Fibroblast of the conjunctiva (primary cell): Measurements from ENCODE around the gene TMEM151B.

Experiments used
- DNase-seq: peaks from one replicate; pipeline ENCODE4 v3.0.0-alpha.2; 2010; ENCODE audit warnings: low read depth

The TMEM151B gene

DNA sequence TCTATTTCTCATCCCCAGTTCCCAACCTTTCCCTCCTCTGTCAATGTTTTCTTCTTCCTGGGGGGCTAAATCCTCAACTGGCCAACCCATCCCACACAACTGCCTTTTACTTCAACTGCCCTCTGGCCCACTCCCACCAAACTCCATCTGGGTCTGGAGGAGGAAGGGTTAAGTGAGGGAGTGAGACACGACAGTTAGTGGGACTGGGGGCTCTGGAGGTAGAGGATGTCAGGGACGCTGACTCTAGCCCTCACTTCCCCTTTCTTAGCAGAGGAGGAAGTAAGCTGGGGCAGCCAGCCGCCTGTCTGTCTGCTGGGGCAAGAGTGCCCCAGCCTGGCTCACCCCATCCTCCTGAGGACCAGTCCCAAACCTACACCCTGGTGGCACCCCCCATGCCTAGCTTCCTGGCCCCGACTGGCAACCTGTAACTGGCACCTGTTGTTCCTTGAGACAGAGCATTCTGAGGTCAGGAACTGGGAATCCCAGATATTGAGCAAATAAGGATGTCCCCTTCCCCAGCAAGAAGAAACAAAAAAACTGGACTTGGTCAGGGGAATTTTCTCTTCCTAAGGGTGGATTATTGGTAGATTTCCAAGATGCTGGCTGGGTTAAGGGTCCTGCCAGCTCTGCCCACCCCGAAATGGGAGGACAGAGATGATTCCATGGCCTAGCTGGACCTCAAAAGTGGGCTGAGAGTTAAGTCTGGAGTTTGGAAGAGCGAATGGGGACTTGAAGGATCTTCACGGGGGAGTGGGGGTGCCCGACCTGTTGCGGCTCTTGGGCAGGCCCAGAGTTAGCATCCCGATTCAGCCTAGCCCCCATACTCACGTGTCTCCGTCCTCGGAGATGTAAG lies 5.9 kb upstream of the TMEM151B start:
- no peak for DNase-seq

- peak; percentile 84 for DNase-seq
These were observed 5.1 kb upstream of the TMEM151B start, which contains the start of gene NFKBIE for GRCh38 chr6:44265007-44265721. NFKBIE (minus strand) TSS chr6:44265551; CDS start chr6:44265346, 205 bp downstream.

GRCh38 chr6:44265722-44266233 lies 4.5 kb upstream of the TMEM151B start:
- DNase-seq: no peak

- DNase-seq: no peak
These were observed 3.9 kb upstream of the TMEM151B start for GRCh38 chr6:44266347-44266746.

DNA sequence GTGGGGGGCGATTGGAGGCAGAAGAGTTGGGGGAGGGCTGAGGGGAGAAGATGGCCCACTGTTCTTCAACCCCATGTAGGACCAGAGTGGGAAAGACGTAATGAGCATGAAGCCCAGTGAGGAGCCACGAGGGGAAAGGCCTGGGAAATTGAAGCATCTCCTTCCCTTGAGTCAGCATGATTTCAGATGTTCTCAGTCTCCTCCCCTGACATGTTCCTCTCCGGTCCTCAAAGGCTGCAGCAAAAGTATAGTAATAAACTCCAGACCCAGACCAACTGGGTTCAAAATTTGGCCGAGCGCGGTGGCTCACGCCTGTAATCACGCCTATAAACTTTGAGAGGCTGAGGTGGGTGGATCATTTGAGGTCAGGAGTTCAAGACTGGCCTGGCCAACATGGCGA lies 3.0 kb upstream of the TMEM151B start:
- DNase-seq: no peak

- no peak for DNase-seq
These were observed 2.1 kb upstream of the TMEM151B start for GRCh38 chr6:44268095-44268628.

GRCh38 chr6:44269178-44269920 lies 901 bp upstream of the TMEM151B start:
- no peak for DNase-seq

GRCh38 chr6:44270526-44271405 lies 516 bp downstream of the TMEM151B start:
- no peak for DNase-seq

DNA sequence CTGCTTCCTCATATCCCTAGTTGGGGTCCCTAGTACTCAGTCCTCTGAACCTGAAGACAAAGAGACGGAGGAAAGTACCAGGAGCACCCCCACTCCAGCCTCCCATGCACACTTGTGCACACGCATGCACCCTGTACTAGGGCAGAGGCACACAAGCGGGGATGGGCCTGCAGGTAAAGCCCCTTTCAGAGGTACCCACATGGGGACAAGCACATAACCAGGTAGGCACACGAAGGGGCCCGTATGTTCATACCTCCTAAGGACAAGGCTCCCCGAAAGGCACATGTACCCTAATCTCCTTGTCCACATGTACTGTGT lies 1.1 kb downstream of the TMEM151B start:
- DNase-seq: no peak

DNA sequence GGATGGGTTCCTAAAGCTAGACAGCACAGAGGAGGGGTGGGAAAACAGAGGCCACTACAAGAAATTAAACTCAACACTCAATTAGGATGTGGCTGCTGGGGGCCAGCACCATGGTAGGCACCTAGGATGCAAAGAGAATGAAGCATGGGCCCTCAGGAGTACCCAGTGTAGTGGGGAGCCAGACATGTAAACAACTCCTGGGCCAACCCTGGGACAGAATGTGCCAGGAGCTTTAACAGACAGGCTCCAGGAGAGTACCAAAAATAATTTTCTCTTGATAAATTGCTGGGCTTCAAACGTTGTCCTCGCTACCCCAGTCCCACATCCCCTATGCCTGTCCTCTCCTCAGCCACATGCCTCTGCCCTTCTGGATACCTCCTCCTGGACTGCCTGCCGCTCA lies 1.7 kb downstream of the TMEM151B start:
- no peak for DNase-seq

GRCh38 chr6:44272529-44272928 lies 2.3 kb downstream of the TMEM151B start:
- no peak for DNase-seq

GRCh38 chr6:44272999-44273566 lies 2.8 kb downstream of the TMEM151B start:
- DNase-seq: no peak

GRCh38 chr6:44273617-44274016 lies 3.4 kb downstream of the TMEM151B start:
- no peak for DNase-seq

GRCh38 chr6:44275271-44275748 lies 5.1 kb downstream of the TMEM151B start:
- no peak for DNase-seq

- no peak for DNase-seq
These were observed 5.7 kb downstream of the TMEM151B start for GRCh38 chr6:44275749-44276648.

- DNase-seq: no peak
These were observed 6.7 kb downstream of the TMEM151B start for GRCh38 chr6:44276667-44277640.

DNA sequence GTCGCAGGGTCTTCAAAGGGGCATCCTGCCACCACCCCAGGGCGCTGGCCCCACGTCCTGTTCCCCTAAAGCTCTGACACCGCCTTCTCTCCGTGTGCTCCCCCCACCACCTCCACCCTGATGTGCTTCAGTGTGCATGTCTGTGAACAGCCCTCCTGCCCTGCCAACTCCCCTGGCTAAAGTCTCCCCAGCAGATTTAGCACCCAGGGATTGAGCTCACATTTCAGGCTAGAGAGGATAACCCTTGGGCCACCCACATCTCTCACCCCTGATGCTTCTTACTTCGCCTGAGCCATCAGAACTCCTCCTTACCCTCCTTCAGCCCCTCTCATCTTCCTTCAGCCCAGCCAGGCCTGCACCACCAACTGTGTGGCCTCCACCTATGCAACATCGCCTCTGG lies 7.5 kb downstream of the TMEM151B start:
- no peak for DNase-seq

DNA sequence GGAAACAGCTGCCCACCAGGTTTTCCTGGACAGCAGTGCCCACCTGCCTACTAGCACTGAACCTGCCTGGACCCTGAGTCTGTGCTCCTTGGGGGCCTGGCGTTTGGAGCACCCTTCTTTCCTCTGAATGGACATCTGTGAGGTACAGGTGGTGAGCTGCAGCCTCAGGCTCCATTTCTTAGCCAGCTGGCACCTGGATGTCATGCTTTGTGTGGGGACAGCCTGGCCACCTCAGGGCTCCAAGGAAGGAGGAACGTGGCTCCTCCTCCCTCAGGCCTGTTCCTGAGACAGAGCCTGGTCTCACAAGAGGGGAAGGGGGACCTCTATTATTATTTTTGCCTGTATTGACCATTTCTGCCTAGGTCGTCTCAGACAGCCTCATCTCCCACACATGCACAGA lies 8.1 kb downstream of the TMEM151B start:
- DNase-seq: no peak
